Liver (tissue), 3 donors: ENCODE results near the gene C2orf80.

Source experiments
- ATF3 ChIP-seq: IDR thresholded peaks from 2 replicates; pipeline ENCODE4 v1.6.1; 2016; ENCODE audit warnings: antibody characterized with exemption
- SP1 ChIP-seq: IDR thresholded peaks from 2 replicates; pipeline ENCODE4 v1.6.1; 2018; ENCODE audit warnings: antibody characterized with exemption, mild to moderate bottlenecking
- TF ChIP-seq, protein P1 (sequence below): fragments of 150-350 bp; IDR thresholded peaks from 2 replicates; pipeline ENCODE4 v1.5.1; 2017; ENCODE audit warnings: improper control_type of control experiment, low read depth, low read length; ENCODE audit not compliant: missing input control
- TF ChIP-seq, protein P2 (sequence below): IDR thresholded peaks from 2 replicates; pipeline ENCODE4 v1.6.1; 2016; ENCODE audit warnings: antibody characterized with exemption, mild to moderate bottlenecking
- TF ChIP-seq, protein P3 (sequence below): IDR thresholded peaks from 2 replicates; pipeline ENCODE4 v1.6.1; 2016; ENCODE audit warnings: antibody characterized with exemption
- donor health status: healthy.
- donor health status: healthy.

GRCh38 chr2:208164951-208165755 is 24.7 kb downstream of the C2orf80 start:
- TF ChIP-seq, protein P1, sequence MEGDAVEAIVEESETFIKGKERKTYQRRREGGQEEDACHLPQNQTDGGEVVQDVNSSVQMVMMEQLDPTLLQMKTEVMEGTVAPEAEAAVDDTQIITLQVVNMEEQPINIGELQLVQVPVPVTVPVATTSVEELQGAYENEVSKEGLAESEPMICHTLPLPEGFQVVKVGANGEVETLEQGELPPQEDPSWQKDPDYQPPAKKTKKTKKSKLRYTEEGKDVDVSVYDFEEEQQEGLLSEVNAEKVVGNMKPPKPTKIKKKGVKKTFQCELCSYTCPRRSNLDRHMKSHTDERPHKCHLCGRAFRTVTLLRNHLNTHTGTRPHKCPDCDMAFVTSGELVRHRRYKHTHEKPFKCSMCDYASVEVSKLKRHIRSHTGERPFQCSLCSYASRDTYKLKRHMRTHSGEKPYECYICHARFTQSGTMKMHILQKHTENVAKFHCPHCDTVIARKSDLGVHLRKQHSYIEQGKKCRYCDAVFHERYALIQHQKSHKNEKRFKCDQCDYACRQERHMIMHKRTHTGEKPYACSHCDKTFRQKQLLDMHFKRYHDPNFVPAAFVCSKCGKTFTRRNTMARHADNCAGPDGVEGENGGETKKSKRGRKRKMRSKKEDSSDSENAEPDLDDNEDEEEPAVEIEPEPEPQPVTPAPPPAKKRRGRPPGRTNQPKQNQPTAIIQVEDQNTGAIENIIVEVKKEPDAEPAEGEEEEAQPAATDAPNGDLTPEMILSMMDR: no peak
- TF ChIP-seq, protein P2, sequence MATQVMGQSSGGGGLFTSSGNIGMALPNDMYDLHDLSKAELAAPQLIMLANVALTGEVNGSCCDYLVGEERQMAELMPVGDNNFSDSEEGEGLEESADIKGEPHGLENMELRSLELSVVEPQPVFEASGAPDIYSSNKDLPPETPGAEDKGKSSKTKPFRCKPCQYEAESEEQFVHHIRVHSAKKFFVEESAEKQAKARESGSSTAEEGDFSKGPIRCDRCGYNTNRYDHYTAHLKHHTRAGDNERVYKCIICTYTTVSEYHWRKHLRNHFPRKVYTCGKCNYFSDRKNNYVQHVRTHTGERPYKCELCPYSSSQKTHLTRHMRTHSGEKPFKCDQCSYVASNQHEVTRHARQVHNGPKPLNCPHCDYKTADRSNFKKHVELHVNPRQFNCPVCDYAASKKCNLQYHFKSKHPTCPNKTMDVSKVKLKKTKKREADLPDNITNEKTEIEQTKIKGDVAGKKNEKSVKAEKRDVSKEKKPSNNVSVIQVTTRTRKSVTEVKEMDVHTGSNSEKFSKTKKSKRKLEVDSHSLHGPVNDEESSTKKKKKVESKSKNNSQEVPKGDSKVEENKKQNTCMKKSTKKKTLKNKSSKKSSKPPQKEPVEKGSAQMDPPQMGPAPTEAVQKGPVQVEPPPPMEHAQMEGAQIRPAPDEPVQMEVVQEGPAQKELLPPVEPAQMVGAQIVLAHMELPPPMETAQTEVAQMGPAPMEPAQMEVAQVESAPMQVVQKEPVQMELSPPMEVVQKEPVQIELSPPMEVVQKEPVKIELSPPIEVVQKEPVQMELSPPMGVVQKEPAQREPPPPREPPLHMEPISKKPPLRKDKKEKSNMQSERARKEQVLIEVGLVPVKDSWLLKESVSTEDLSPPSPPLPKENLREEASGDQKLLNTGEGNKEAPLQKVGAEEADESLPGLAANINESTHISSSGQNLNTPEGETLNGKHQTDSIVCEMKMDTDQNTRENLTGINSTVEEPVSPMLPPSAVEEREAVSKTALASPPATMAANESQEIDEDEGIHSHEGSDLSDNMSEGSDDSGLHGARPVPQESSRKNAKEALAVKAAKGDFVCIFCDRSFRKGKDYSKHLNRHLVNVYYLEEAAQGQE: no peak
- TF ChIP-seq SP1 (no peak), ATF3 (no peak)
- TF ChIP-seq, protein P3, sequence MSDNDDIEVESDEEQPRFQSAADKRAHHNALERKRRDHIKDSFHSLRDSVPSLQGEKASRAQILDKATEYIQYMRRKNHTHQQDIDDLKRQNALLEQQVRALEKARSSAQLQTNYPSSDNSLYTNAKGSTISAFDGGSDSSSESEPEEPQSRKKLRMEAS: no peak
